GM18909 (cell line): ENCODE data around the gene TAF12.
"Not testable (repeated sequence)": the region's sequence is repeated elsewhere in the genome, so short reads cannot be mapped to it uniquely, and the experiment has no call there.

Experiments
- ATAC-seq: cut with Tn5 transposase; IDR thresholded peaks from one replicate; pipeline ENCODE4 v1.9.1; 2021; ENCODE audit warnings: mild to moderate bottlenecking; ENCODE audit not compliant: unreplicated experiment, poor library complexity

TAF12 gene, protein sequence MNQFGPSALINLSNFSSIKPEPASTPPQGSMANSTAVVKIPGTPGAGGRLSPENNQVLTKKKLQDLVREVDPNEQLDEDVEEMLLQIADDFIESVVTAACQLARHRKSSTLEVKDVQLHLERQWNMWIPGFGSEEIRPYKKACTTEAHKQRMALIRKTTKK

DNA sequence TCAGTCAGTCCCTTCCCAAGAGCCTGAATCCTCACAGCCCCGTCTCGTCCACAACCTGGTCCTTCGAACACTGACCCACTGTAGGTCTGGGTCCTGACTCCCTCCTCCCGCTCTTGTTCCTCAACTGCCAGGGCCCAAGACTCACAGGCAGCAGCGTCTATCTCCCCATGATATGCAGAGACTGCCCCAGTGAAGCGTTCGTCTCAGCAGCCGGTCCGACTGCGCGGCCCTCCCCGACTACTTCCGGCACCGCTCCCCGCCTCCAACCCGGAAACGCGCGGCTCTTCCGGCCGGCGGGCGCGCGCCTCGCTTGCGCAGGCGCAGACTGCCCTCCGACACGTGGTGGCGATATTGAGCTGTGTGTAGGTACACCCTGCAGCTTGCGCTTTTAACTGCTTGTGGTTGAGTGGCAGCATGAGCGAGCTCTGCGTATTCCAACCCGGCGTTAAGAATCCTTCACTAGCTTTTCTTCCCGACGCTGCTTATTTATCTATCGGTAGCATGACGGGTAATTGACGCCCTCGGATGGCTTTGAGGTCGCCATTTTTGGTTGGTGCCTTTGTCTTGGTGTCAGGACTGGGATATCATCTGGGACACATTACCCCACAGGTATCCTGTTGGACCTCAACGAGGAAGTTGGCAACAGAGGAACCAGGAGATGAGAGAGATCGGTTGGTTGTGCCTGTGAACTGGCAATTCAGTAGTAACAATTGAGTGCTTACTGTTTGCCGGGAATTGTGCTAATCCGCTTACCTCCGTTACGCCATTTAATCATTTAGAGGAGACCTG is at the start of gene TAF12:
Gene TAF12, minus strand, starts transcription at position 221 of the 789 bp plus-strand sequence. CDS start 20,986 bp downstream, outside the sequence.
- ATAC-seq, result peak; percentile 78

DNA sequence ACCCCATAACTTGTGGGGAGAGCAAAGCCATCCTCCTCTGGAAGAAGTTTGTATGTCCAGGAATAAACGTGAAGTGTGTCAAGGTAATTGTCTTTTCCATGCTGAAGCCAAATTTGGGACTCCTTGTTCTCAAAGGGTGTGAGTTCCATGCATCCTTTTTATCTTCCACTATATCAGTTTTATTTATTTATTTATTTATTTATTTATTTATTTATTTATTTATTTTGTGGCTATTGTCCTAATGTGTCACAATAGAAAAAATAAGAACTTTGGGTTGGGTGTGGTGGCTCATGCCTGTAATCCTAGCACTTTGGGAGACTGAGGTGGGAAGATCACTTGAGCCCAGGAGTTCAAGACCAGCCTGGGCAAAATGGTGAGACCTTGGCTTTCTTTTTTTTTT is 48.8 kb upstream of the TAF12 start:
- not testable (repeated sequence) for ATAC-seq

DNA sequence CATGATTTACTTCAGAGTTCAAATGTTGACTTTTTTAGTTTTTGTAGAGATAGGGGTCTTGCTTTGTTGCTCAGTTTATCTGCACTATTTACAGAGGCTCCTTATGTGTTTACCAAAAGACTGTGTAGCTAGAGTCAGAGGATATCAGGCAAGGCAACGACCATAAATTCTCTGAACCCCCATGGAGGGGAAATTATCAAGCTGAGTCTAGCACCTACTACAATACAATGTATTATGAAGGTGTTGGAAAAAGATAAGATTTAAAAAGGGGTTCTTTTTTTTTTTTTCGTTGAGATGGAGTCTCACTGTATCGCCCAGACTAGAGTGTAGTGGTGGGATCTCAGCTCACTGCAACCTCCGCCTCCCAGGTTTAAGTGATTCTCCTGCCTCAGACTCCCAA is 42.1 kb upstream of the TAF12 start:
- ATAC-seq, result no peak

DNA sequence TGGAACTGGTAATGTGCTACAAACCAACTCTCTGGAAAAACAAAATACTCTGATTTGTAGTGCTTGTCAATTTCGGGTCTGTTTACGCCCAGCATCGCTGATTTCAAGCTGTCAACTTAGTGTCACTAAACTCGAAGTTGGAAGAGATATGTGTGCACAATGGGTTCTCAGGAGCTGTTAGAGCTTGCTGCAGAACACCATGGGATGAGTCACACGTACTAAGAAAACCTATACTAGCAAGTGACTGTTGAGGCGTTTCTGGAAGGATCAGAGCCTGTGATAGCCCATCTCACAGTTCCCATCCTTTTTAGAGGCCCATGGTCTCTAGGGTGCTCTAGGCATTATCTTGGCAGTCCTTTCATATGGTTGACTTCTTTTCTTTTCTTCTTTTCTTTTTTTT is 40.0 kb upstream of the TAF12 start:
- ATAC-seq, result no peak

DNA sequence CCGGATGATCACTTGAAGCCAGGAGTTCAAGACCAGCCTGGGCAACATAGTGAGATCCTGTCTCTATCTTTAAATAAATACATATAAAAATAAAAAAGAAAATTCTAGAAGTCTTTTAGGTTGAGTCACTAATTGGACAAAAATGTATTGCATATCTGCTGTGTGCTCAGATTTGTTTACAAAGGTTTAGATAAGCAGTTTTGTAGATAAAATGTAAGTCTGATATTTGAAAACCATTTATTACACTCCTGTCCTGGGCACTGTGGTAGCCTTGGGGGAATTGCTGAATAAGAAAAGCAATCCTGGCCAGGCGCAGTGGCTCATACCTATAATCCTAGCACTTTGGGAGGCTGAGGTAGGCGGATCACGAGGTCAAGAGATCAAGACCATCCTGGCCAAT is 37.3 kb upstream of the TAF12 start:
- no peak for ATAC-seq

DNA sequence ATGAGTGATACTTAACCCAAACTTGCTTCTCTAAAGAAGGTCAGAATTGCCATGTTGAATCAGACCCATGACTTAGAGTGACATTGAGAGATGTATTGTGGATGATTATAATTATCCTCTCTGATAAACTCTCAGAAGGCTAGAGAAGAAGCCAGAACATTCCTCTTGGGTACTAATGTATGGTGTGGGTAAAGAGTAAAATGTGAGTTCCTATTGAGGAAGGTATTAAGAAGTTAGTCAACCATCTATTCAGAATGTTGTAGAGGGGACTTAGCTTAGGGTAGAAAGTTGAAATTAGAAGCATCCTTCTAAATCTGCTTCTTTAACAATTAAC is 33.0 kb upstream of the TAF12 start:
- ATAC-seq, result no peak

DNA sequence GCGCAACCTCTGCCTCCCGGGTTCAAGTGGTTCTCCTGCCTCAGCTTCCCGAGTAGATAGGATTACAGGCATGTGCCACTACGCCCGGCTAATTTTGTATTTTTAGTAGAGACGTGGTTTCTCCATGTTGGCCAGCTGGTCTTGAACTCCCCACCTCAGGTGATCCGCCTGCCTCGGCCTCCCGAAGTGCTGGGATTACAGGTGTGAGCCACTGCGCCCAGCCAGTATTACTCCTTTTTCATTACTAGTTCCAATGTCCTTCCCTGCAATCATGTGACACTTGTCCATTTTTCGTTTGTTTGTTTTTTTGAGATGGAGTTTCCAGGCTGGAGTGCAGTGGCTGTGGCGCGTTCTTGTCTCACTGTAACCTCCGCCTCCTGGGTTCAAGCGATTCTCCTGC is 30.1 kb upstream of the TAF12 start:
- ATAC-seq, result not testable (repeated sequence)

DNA sequence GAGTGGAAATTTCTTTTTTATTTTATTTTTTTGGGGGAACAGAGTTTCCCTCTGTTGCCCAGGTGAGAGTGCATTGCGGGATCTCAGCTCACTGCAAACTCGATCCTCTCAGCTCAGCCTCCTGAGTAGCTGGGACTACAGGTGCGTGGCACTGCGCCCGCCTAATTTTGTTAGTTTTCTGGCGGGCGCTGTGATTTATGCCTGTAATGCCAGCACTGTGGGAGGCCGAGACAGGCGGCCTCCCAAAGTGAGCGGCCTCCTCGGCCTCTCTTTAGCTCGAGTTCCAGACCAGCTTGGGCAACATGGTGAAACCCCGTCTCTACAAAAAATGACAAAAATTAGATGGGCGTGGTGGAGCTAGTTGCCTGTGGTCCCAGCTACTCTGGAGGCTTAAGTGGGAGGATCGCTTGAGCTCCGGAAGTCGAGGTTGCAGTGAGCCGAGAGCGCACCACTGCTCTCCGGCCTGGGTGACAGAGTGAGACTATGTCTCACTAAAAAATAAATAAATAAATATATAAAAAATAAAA is 28.4 kb upstream of the TAF12 start:
- no peak for ATAC-seq

DNA sequence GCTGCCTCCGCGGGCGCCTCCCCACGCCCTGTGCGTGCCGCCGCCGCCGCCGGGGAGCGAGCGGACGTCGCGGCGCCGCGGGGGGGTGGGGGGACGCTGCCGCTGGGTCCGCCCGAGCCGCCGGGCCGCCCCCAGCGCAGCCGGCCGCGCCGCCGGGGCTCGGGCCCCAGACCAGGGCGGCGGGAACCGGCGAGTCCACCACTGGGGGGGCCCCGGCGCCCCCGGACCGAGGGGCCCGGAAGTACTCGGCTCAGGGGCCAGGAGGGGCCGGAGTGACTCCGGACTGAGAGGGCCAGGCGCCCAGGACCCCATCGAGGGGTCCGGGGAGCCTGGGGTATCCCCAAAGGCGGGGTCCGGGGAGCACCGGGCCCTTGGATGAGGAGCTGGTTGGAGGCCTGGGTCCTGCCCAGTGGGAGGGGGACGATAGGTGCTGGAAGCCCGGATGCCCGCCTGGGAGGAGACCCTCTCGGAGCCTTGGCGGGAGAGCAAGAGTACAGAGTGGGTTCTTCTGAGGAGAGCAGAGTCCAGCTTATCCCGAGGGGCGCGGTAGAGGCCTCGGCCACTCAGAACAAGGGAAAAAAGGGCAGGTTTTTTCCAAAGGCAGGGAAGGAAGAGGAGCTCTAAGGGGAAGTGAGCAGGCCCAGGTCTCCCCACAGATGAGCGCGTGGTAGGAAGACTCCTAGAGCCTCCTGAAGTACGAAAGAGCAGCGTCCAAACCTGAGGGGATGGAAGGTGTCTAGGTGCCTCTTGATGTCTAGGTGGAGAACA is 26.3 kb upstream of the TAF12 start:
- ATAC-seq, result peak; percentile 65

DNA sequence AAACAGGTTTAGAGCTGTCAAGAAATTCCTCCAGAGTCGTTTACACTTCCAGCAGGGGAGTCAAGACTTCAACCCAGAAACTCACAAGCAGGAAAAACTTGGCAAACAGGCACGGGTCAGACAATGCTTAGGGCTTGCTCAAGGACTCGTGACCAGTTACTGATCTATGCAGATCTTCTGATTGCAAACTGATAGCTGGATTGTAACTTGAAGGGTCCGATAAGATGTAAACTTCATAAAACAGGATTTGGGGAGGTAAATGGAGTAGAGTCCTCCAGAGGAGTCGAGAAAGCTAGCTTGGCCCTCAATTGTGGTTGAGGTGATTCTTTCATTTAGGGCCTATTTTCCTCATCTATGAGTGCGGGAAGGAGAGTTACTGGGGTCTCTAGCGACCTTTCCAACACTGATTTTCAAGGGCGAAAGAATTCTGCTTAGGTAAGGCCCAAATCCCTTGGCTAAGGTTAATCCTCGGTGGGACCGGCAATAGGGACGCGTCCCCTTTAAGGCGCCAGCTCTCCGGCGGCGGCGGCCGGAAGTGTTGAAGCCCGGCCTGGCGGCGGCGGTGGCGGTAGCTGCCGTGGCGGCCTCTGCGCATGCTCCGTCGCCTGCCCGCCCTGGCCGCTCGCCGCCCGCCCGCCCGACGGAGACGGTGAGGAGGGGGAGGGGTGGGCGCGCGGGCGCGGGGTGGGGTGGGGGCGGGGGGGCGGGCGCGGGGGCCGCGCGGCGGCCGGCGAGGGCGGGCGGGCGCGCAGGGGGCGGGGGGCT is 25.5 kb upstream of the TAF12 start, which contains the start of gene GMEB1:
Gene GMEB1, plus strand, starts transcription at position 594 of the 765 bp plus-strand sequence. CDS start 14,829 bp downstream, outside the sequence.
- peak; percentile 80 for ATAC-seq

DNA sequence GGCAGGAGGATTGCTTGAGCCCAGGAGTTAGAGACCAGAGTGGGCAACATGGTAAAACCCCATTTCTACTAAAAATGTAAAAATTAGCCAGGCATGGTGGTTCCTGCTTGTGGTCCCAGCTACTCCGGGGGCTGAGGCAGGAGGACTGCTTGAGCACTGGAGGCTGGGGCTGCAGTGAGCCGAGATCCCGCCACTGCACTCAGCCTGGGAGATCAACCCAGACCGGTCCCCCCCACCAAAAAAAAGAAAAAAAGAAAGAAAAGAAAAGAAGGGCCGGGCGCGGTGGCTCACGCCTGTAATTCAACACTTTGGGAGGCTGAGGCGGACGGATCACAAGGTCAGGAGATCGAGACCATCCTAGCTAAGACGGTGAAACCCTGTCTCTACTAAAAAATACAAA is 23.9 kb upstream of the TAF12 start:
- ATAC-seq, result no peak

DNA sequence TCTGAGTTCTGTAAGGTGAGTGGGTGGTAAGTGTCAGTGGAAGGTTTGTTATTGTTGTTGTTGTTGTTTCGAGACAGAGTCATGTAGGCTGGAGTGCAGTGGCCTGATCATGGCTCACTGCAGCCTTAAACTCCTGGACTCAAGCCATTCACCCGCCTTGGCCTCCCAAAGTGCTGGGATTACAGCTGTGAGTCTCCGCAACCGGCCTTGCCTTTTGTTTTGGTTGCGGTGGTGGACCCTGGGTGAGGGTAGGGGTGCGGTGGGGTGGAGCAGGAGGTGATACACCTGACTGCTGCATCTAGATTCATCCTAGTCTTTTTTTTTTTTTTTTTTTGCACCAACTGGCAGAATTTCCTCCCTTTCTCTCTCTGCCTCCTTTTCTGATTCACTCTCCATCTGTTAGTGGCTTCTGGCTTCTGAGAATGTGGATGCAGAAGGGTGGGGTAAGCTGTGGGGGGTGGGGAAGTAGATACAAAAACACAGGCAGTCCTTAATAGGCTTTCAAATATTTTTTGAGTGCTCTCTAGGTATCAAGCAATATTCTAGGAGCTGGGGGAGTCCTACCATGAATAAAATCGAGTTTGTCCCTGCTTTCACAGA is 21.1 kb upstream of the TAF12 start:
- ATAC-seq, result no peak

DNA sequence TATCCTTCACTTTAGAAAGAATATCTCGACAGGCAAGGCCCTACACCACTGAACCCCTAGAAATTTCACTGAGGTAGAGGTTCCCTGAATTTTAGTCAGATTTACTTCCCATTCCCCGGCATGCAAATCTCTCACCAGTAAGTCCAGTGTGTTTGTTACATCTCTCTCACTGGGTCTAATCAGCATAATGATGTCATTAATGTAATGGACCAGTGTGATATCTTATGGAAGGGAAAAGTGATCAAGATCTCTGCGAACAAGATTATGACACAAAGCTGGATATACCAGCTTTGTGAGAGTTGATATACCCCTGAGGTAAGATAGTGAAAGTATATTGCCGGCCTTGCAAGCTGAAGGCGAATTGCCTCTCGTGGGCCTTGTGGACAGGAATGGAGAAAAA is 13.5 kb upstream of the TAF12 start:
- no peak for ATAC-seq

DNA sequence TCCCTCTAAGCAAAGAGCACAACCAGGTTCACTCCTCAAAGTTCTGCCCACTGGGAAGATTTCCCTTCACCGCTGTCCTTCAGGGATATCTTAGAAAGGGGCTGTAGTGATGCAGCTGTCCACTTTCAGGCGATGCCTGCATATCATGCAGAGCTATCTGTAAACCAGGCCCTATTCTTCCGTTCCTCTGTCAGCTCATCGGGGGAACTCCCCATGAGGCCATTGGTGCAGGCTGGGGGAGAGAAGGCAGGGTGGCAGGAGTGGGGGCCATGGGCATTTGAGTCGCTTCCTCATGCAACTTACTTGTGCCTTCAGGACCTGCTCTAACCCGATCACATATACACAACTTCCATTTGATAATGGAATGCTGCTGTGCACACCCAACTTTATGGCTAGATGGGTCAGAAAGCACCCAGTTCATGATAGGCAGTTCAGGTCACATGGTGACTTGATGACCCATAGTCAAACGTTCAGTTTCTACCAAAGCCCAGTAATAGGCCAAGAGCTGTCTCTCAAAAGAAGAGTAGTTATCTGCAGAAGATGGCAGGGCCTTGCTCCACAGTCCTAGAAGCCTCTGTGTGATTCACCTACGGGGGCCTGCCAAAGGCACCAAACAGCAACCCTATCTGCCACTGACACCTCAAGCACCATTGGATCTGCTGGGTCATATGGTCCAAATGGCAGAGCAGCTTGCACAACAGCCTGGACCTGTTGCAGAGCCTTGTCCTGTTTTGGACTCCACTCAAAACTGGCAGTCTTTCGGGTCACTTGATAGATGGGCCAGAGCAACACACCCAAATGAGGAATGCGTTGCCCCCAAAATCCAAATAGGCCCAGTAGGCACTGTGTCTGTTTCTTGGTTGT is 12.8 kb upstream of the TAF12 start:
- not testable (repeated sequence) for ATAC-seq

DNA sequence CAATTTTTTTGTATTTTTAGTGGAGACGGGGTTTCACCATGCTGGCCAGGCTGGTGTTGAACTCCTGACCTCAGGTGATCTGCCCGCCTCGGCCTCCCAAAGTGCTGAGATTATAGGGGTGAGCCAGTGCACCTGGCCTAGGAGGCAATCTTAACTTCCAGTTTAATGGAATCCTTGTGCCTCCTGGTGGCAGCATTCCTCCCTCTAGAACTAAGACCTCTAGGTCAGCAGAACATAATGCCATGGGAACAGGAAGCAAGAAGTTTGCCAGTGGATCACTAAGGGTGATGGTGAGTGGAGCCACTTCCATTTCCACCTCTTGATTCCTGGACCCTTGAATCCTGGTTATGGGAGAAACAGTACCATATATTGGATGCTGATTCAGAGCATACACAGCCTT is 11.0 kb upstream of the TAF12 start:
- not testable (repeated sequence) for ATAC-seq

DNA sequence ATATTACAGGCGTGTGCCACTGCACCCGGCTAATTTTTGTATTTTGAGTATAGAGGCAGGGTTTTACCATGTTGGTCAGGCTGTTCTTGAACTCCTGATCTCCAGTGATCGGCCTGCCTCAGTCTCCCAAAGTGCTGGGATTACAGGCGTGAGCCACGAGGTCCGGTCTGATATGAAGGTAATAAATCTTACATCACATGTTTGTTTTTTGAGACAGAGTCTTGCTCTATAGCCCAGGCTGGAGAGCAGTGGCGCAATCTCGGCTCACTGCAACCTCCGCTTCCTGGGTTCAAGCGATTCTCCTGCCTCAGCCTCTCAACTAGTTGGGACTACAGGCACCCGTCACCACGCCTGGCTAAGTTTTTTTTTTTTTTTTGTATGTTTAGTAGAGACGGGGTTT is 10.2 kb upstream of the TAF12 start:
- not testable (repeated sequence) for ATAC-seq

DNA sequence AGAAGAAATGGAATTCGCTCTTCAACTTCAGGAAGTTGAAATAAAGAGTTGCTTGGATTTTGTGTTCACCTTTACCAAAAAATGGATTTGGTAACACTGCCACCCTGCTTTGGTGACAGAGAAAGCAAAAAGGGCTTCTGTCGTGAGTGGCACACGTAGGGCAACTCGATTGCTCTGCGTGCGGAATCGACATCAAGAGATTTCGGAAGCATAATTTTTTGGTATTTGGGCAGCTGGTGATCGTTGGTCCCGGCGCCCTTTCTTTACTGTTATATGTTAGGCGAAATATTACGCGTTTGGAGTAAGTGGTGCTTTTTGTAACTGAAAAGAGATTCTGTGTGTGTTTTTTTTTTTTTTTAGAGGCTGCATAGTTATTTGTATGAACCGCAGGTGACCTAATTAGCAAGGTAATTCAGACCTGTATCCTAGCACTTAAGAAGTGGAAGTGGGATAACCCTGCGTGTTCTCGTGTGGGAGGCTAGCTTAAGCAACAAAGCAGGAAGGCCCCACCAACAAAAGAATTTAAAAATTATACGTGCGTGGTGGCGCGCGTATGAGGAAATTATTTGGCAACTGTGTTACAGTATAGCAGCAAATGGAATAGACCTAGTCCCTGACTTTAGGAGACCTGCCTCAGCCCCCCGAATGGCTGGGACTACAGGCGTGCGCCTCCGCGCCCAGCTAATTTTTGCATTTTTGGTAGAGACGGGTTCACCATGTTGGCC is 5.8 kb upstream of the TAF12 start, which contains the start of gene RNU11:
Gene RNU11, plus strand, starts transcription at position 127 of the 725 bp plus-strand sequence.
- peak; percentile 64 for ATAC-seq

DNA sequence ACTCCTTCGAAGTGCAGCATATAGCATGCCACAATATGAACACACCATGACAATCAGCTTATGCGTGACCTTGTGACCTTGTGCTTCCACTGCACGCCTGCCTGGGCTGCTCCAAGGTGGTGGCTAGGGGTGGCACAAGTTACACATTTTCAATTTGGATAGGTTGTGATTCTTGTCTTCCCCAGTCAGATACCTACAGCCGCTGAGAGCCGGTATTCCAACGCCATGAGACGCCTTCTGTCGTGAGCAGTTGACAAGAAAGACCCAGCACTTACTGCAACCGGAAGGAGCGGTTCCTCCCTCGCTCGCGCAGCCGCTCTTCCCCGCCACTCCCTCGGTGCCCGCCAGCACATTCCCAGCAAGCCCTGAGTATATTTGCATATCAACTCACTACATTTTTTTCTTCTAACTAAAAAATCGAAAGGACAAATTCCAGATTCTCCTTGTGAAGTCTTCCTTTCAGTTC is 5.2 kb upstream of the TAF12 start:
- peak; percentile 69 for ATAC-seq
